MM.1S (cell line): ENCODE data around the gene RSBN1.

Experiments used
- DNase-seq: peaks from one replicate; pipeline ENCODE4 v3.0.0-alpha.2; 2015
- H2AFZ ChIP-seq: fragments of 300-600 bp; sonication (generic); 2 replicates; pipeline ENCODE4 v1.6.0; 2016; ENCODE audit warnings: antibody characterized with exemption, low read length
- H3F3A ChIP-seq: fragments of 300-600 bp; sonication (generic); 2 replicates; pipeline ENCODE4 v1.6.1; 2016; ENCODE audit warnings: mild to moderate bottlenecking, antibody characterized with exemption, low read length, moderate library complexity, mixed read lengths; ENCODE audit not compliant: insufficient read depth
- H3K27ac ChIP-seq: fragments of 300-600 bp; sonication (generic); 2 replicates; pipeline ENCODE4 v1.5.1; 2016; ENCODE audit warnings: mild to moderate bottlenecking, low read length
- H3K27me3 ChIP-seq: fragments of 300-600 bp; sonication (generic); replicated peaks from 2 replicates; pipeline ENCODE4 v1.6.0; 2016; ENCODE audit warnings: low read length; ENCODE audit not compliant: insufficient read depth
- H3K36me3 ChIP-seq: fragments of 300-600 bp; sonication (generic); replicated peaks from 2 replicates; pipeline ENCODE4 v1.6.1; 2016; ENCODE audit warnings: mild to moderate bottlenecking, low read length, mixed read lengths; ENCODE audit not compliant: insufficient read depth
- H3K4me1 ChIP-seq: fragments of 300-600 bp; sonication (generic); 2 replicates; pipeline ENCODE4 v1.6.1; 2016; ENCODE audit warnings: low read length, mixed read lengths
- H3K4me2 ChIP-seq: fragments of 300-600 bp; sonication (generic); 2 replicates; pipeline ENCODE4 v1.6.0; 2016; ENCODE audit warnings: low read depth, low read length
- H3K4me3 ChIP-seq: fragments of 300-600 bp; sonication (generic); 2 replicates; pipeline ENCODE4 v1.5.1; 2016; ENCODE audit warnings: low read length, mixed read lengths
- H3K79me2 ChIP-seq: fragments of 300-600 bp; sonication (generic); 2 replicates; pipeline ENCODE4 v1.6.1; 2016; ENCODE audit warnings: mixed run types, low read length, mixed read lengths
- H3K9ac ChIP-seq: fragments of 300-600 bp; sonication (generic); 2 replicates; pipeline ENCODE4 v1.6.1; 2016; ENCODE audit warnings: low read length, mixed read lengths
- H3K9me2 ChIP-seq: fragments of 300-600 bp; sonication (generic); replicated peaks from 2 replicates; pipeline ENCODE4 v1.6.1; 2016; ENCODE audit warnings: mild to moderate bottlenecking, low read length, mixed read lengths; ENCODE audit not compliant: insufficient read depth
- H3K9me3 ChIP-seq: fragments of 300-600 bp; sonication (generic); replicated peaks from 2 replicates; pipeline ENCODE4 v1.6.1; 2016; ENCODE audit warnings: mild to moderate bottlenecking, low read length, mixed read lengths; ENCODE audit not compliant: insufficient read depth
- H4K20me1 ChIP-seq: fragments of 300-600 bp; sonication (generic); 2 replicates; pipeline ENCODE4 v1.6.1; 2016; ENCODE audit warnings: mild to moderate bottlenecking, low read length, moderate library complexity, mixed read lengths; ENCODE audit not compliant: insufficient read depth
- CTCF ChIP-seq: fragments of 300-600 bp; sonication (generic); IDR thresholded peaks from 2 replicates; pipeline ENCODE4 v1.5.1; 2016; ENCODE audit warnings: antibody characterized with exemption, low read length, mixed read lengths
- EZH2 ChIP-seq: fragments of 300-600 bp; sonication (generic); optimal IDR thresholded peaks from 2 replicates; pipeline ENCODE3; 2017; ENCODE audit warnings: low read depth, mild to moderate bottlenecking, antibody characterized with exemption, low read length, mixed read lengths
- EZH2phosphoT487 ChIP-seq: fragments of 300-600 bp; sonication (generic); IDR thresholded peaks from 2 replicates; pipeline ENCODE4 v1.6.1; 2018; ENCODE audit warnings: antibody characterized with exemption, low read length

RSBN1 gene

GRCh38 chr1:113809670-113810602 is 2.3 kb downstream of the RSBN1 start:
- no peaks in the 10 kb centered on the region for H3K27me3 ChIP-seq
- H3K9me2 ChIP-seq: no peaks in the 10 kb centered on the region
- peaks cover 67% of the 10 kb centered on the region for H3K79me2 ChIP-seq
- no peak for TF ChIP-seq CTCF
- no peak for TF ChIP-seq EZH2phosphoT487
- no peak for TF ChIP-seq EZH2
- H3K27ac ChIP-seq: no peak overlapping the region
- no peaks in the 10 kb centered on the region for H3K4me1 ChIP-seq
- no peak overlapping the region for H2AFZ ChIP-seq
- H3K36me3 ChIP-seq: no peaks in the 10 kb centered on the region
- H3K9ac ChIP-seq: no peak overlapping the region; the same call in 1 of the 2 replicates
- peak overlapping the region; percentile 85; the same call in 1 of the 2 replicates for H3K4me3 ChIP-seq
- no peaks in the 10 kb centered on the region for H3F3A ChIP-seq
- no peaks in the 10 kb centered on the region for H3K9me3 ChIP-seq
- H3K4me2 ChIP-seq: peak overlapping the region; percentile 69
- DNase-seq: no peak
- no peaks in the 10 kb centered on the region for H4K20me1 ChIP-seq

GRCh38 chr1:113808450-113809195 is 3.7 kb downstream of the RSBN1 start:
- H4K20me1 ChIP-seq: no peaks in the 10 kb centered on the region
- no peak for TF ChIP-seq EZH2
- TF ChIP-seq EZH2phosphoT487: no peak
- no peak for TF ChIP-seq CTCF
- H3K9ac ChIP-seq: no peak overlapping the region
- no peaks in the 10 kb centered on the region for H3K9me2 ChIP-seq
- H3K4me2 ChIP-seq: no peak overlapping the region; the same call in 1 of the 2 replicates
- no peaks in the 10 kb centered on the region for H3F3A ChIP-seq
- no peak for DNase-seq
- H2AFZ ChIP-seq: no peak overlapping the region
- H3K9me3 ChIP-seq: no peaks in the 10 kb centered on the region
- H3K36me3 ChIP-seq: no peaks in the 10 kb centered on the region
- no peak overlapping the region for H3K4me3 ChIP-seq
- peaks cover 80% of the 10 kb centered on the region for H3K79me2 ChIP-seq
- H3K27me3 ChIP-seq: no peaks in the 10 kb centered on the region
- H3K27ac ChIP-seq: no peak overlapping the region
- no peaks in the 10 kb centered on the region for H3K4me1 ChIP-seq

GRCh38 chr1:113805639-113806038 is 6.6 kb downstream of the RSBN1 start:
- no peak overlapping the region for H3K4me2 ChIP-seq
- no peaks in the 10 kb centered on the region for H3K36me3 ChIP-seq
- no peaks in the 10 kb centered on the region for H4K20me1 ChIP-seq
- no peak overlapping the region for H2AFZ ChIP-seq
- H3K9ac ChIP-seq: no peak overlapping the region
- H3K9me2 ChIP-seq: no peaks in the 10 kb centered on the region
- no peak for TF ChIP-seq EZH2
- no peak for TF ChIP-seq EZH2phosphoT487
- TF ChIP-seq CTCF: no peak
- H3K27me3 ChIP-seq: no peaks in the 10 kb centered on the region
- peaks cover 98% of the 10 kb centered on the region for H3K79me2 ChIP-seq
- no peak overlapping the region for H3K4me3 ChIP-seq
- no peaks in the 10 kb centered on the region; the same call in 1 of the 2 replicates for H3K4me1 ChIP-seq
- H3F3A ChIP-seq: no peaks in the 10 kb centered on the region
- H3K9me3 ChIP-seq: no peaks in the 10 kb centered on the region
- DNase-seq: no peak
- H3K27ac ChIP-seq: no peak overlapping the region
